ENCODE results near the gene GRB10.

- TF ChIP-seq, protein P1, sequence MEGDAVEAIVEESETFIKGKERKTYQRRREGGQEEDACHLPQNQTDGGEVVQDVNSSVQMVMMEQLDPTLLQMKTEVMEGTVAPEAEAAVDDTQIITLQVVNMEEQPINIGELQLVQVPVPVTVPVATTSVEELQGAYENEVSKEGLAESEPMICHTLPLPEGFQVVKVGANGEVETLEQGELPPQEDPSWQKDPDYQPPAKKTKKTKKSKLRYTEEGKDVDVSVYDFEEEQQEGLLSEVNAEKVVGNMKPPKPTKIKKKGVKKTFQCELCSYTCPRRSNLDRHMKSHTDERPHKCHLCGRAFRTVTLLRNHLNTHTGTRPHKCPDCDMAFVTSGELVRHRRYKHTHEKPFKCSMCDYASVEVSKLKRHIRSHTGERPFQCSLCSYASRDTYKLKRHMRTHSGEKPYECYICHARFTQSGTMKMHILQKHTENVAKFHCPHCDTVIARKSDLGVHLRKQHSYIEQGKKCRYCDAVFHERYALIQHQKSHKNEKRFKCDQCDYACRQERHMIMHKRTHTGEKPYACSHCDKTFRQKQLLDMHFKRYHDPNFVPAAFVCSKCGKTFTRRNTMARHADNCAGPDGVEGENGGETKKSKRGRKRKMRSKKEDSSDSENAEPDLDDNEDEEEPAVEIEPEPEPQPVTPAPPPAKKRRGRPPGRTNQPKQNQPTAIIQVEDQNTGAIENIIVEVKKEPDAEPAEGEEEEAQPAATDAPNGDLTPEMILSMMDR (IDR thresholded peaks at IDR 0.05): no peak
- TF ChIP-seq ZFX (IDR thresholded peaks at IDR 0.05; ENCODE audit: borderline replicate concordance): no peak
Observed at GRCh38 chr7:50824882-50825281, 42.2 kb upstream of the GRB10 start.
